Measurements from ENCODE around the gene CFAP20DC. TPM values are rescaled to one million over a fixed set of nuclear protein-coding genes. Genes with fewer than 3 reads are reported as not detected.

The CFAP20DC gene
- total and polyA plus RNA-seq, 12 donors = 0.35 to 6.0 (median 2.0) TPM

- Histone ChIP-seq H3K27ac (no peak overlapping the region), H3K36me3 (replicated peaks in 1 of 2) (no peaks in the 10 kb centered on the region), H3K27me3 (no peaks in the 10 kb centered on the region), H3K4me3 (no peak overlapping the region), H3K9me3 (replicated peaks in 1 of 3) (no peaks in the 10 kb centered on the region), H3K4me1 (replicated peaks in 1 of 2) (no peaks in the 10 kb centered on the region)
- intact Hi-C loops (cut with DNase I) = no loop called here
- TF ChIP-seq POLR2A (IDR thresholded peaks at IDR 0.05) = no peak
- no peak for TF ChIP-seq CTCF (IDR thresholded peaks at IDR 0.05)
- no peak for DNase-seq
- 83 to 95% (median 86%) methylated on average over 2 of the region's 2 CpGs for WGBS, 4 donors
Observed at GRCh38 chr3:59081071-59081470, 31.2 kb upstream of the CFAP20DC start.

- H3K27me3 ChIP-seq = no peaks in the 10 kb centered on the region
- intact Hi-C loops (cut with DNase I) = no loop called here
- 33 to 41% (median 37%) methylated on average over 1 of the region's 1 CpG for WGBS, 4 donors
- no peaks in the 10 kb centered on the region for H3K36me3 ChIP-seq (replicated peaks in 1 of 2)
- H3K27ac ChIP-seq = no peak overlapping the region
- DNase-seq = no peak
- no peak overlapping the region for H3K4me3 ChIP-seq
- TF ChIP-seq CTCF (IDR thresholded peaks at IDR 0.05) (no peak), POLR2A (IDR thresholded peaks at IDR 0.05) (no peak)
- no peaks in the 10 kb centered on the region for H3K4me1 ChIP-seq (replicated peaks in 1 of 2)
- H3K9me3 ChIP-seq (replicated peaks in 1 of 3) = no peaks in the 10 kb centered on the region
Observed at GRCh38 chr3:59079962-59080361, 30.1 kb upstream of the CFAP20DC start.

GRCh38 chr3:59074764-59075163 is 24.9 kb upstream of the CFAP20DC start:
- Histone ChIP-seq H3K27me3 (no peaks in the 10 kb centered on the region), H3K27ac (no peak overlapping the region), H3K9me3 (replicated peaks in 1 of 3) (no peaks in the 10 kb centered on the region), H3K4me3 (no peak overlapping the region), H3K4me1 (replicated peaks in 1 of 2) (no peaks in the 10 kb centered on the region), H3K36me3 (replicated peaks in 1 of 2) (no peaks in the 10 kb centered on the region)
- TF ChIP-seq POLR2A (IDR thresholded peaks at IDR 0.05) (no peak), CTCF (IDR thresholded peaks at IDR 0.05) (no peak)
- intact Hi-C loops (cut with DNase I) = no loop called here
- no peak for DNase-seq

GRCh38 chr3:59072681-59073080 is 22.9 kb upstream of the CFAP20DC start:
- H3K9me3 ChIP-seq (replicated peaks in 1 of 3) = no peaks in the 10 kb centered on the region
- intact Hi-C loops (cut with DNase I) = no loop called here
- H3K4me3 ChIP-seq = no peak overlapping the region
- DNase-seq = no peak
- H3K27ac ChIP-seq = no peak overlapping the region
- no peak for TF ChIP-seq CTCF (IDR thresholded peaks at IDR 0.05)
- no peak for TF ChIP-seq POLR2A (IDR thresholded peaks at IDR 0.05)
- 62 to 80% (median 75%) methylated on average over 6 of the region's 6 CpGs for WGBS, 4 donors
- H3K4me1 ChIP-seq (replicated peaks in 1 of 2) = no peaks in the 10 kb centered on the region
- no peaks in the 10 kb centered on the region for H3K36me3 ChIP-seq (replicated peaks in 1 of 2)
- H3K27me3 ChIP-seq = no peaks in the 10 kb centered on the region
